HCT116 (cell line): ENCODE measurements around the gene GDPD1. TPM values are rescaled to one million over a fixed set of nuclear protein-coding genes. Genes with fewer than 3 reads are reported as not detected.

ENCODE experiments used
- ATAC-seq: fragments of 200-7000 bp; cut with Tn5 transposase; 2 replicates; pipeline ENCODE4 v1.9.1; 2020; ENCODE audit warnings: mild to moderate bottlenecking, moderate library complexity
- BruUV-seq: library from RNA; stranded (reverse); fragments of 400-500 nt; replicated peaks from 2 replicates; lab custom pipeline; 2021; lab: Mats Ljungman, UMichigan
- CTCF ChIA-PET: fragments of 300-600 bp; sonication (Branson Sonifier 250); formaldehyde crosslinking; loops from one replicate; lab custom pipeline; 2021; ENCODE audit warnings: antibody characterized with exemption; lab: Charles Lee
- POLR2A ChIA-PET: fragments of 300-600, 350-600 bp; sonication (Branson Sonifier 250); formaldehyde crosslinking; loops from one replicate; lab custom pipeline; 2021; ENCODE audit warnings: antibody characterized with exemption; lab: Charles Lee
- RAD21 ChIA-PET, 2 experiments: fragments of 300-600 bp; sonication (Branson Sonifier 250); formaldehyde crosslinking; loops; one replicate each; lab custom pipeline; 2023; ENCODE audit warnings: low total read pairs in 2 of 2; ENCODE audit not compliant: uncharacterized antibody in 2 of 2, unreplicated experiment in 2 of 2, low non-redundant PET in 1 of 2; lab: Charles Lee
- DNase-seq: peaks from one replicate; pipeline ENCODE4 v3.0.0-alpha.2; 2010; ENCODE audit warnings: low read depth, low spot score
- H2AFZ ChIP-seq: fragments of 200-600 bp; shearing (Covaris generic), sonication (generic); 2 replicates; pipeline ENCODE4 v1.6.1; 2017; ENCODE audit warnings: low read depth, mixed run types, mixed read lengths, antibody characterized with exemption, low read length; ENCODE audit not compliant: poor library complexity, severe bottlenecking
- H3K27ac ChIP-seq: 2 replicates; pipeline ENCODE4 v1.5.1; 2012; ENCODE audit warnings: low read depth, low read length
- H3K27me3 ChIP-seq: fragments of 200-600 bp; sonication (generic); 2 replicates; pipeline ENCODE4 v1.6.1; 2016; ENCODE audit warnings: mixed run types, low read length, mixed read lengths; ENCODE audit not compliant: insufficient read depth
- H3K36me3 ChIP-seq, 2 experiments: fragments of 200-500 bp in 1 of 2; fragments of 200-600 bp in 1 of 2; sonication (Bioruptor generic) in 1 of 2; sonication (generic) in 1 of 2; 2 replicates each; pipeline versions ENCODE4 v1.5.1 to v1.6.1; 2014 to 2016; ENCODE audit warnings: low read length in 2 of 2, inconsistent platforms in 1 of 2, mixed read lengths in 1 of 2, mixed run types in 1 of 2; ENCODE audit not compliant: insufficient read depth in 2 of 2, control insufficient read depth in 1 of 2
- H3K4me1 ChIP-seq, 2 experiments: fragments of 200-600 bp in 1 of 2; sonication (generic) in 1 of 2; 2 replicates each; pipeline versions ENCODE4 v1.5.1 to v1.6.1; 2012 to 2017; ENCODE audit warnings: low read length in 2 of 2, inconsistent platforms in 1 of 2, mild to moderate bottlenecking in 1 of 2, mixed read lengths in 1 of 2, mixed run types in 1 of 2, moderate library complexity in 1 of 2; ENCODE audit not compliant: insufficient read depth in 2 of 2, control insufficient read depth in 1 of 2
- H3K4me2 ChIP-seq: fragments of 200-600 bp; sonication (generic); 2 replicates; pipeline ENCODE4 v1.6.1; 2017; ENCODE audit warnings: mixed run types, low read length, mixed read lengths
- H3K4me3 ChIP-seq, 2 experiments: fragments of 200-600 bp in 1 of 2; sonication (generic) in 1 of 2; replicated peaks in 1 of 2; 2 replicates each; pipeline ENCODE4 v1.5.1; 2011 to 2016; ENCODE audit warnings: low read length in 2 of 2, control low read depth in 1 of 2, low read depth in 1 of 2, mild to moderate bottlenecking in 1 of 2, mixed read lengths in 1 of 2, mixed run types in 1 of 2
- H3K79me2 ChIP-seq: fragments of 200-600 bp; sonication (generic); 2 replicates; pipeline ENCODE4 v1.6.1; 2017; ENCODE audit warnings: mild to moderate bottlenecking, mixed run types, low read length, moderate library complexity, mixed read lengths; ENCODE audit not compliant: insufficient read depth
- H3K9ac ChIP-seq: fragments of 200-600 bp; sonication (generic); 2 replicates; pipeline ENCODE4 v1.6.1; 2016; ENCODE audit warnings: low read length, mixed read lengths
- H3K9me2 ChIP-seq: fragments of 200-600 bp; sonication (generic), shearing (Covaris generic); 2 replicates; pipeline ENCODE4 v1.6.1; 2017; ENCODE audit warnings: mixed run types, mild to moderate bottlenecking, moderate library complexity; ENCODE audit not compliant: insufficient read depth
- H3K9me3 ChIP-seq, 2 experiments: fragments of 200-500 bp in 1 of 2; fragments of 200-600 bp in 1 of 2; sonication (Bioruptor generic) in 1 of 2; sonication (generic) in 1 of 2; 2 replicates each; pipeline ENCODE4 v1.6.1; 2014 to 2017; ENCODE audit warnings: low read length in 2 of 2, mixed read lengths in 2 of 2, inconsistent platforms in 1 of 2, low read depth in 1 of 2, mild to moderate bottlenecking in 1 of 2, mixed run types in 1 of 2, moderate library complexity in 1 of 2; ENCODE audit not compliant: control insufficient read depth in 1 of 2, insufficient read depth in 1 of 2
- H4K20me1 ChIP-seq: fragments of 200-600 bp; sonication (generic), shearing (Covaris generic); 2 replicates; pipeline ENCODE4 v1.6.1; 2017; ENCODE audit warnings: mixed run types, mild to moderate bottlenecking, moderate library complexity; ENCODE audit not compliant: insufficient read depth
- ATF3 ChIP-seq: IDR thresholded peaks from 2 replicates; pipeline ENCODE4 v1.6.1; 2012
- CBX3 ChIP-seq: IDR thresholded peaks from 2 replicates; pipeline ENCODE4 v1.6.1; 2012; ENCODE audit warnings: low read depth
- CEBPB ChIP-seq: IDR thresholded peaks from 2 replicates; pipeline ENCODE4 v1.6.1; 2012; ENCODE audit warnings: low read depth
- EGR1 ChIP-seq: IDR thresholded peaks from 2 replicates; pipeline ENCODE4 v1.6.1; 2012; ENCODE audit warnings: low read depth
- ELF1 ChIP-seq: IDR thresholded peaks from 2 replicates; pipeline ENCODE4 v1.6.1; 2012; ENCODE audit warnings: low read depth, borderline replicate concordance
- EZH2phosphoT487 ChIP-seq: fragments of 200-600 bp; IDR thresholded peaks from 2 replicates; pipeline ENCODE4 v1.6.1; 2018; ENCODE audit warnings: antibody characterized with exemption, borderline replicate concordance
- JUND ChIP-seq: IDR thresholded peaks from 2 replicates; pipeline ENCODE4 v1.6.1; 2012
- POLR2A ChIP-seq: IDR thresholded peaks from 2 replicates; pipeline ENCODE4 v1.7.0; 2011; ENCODE audit warnings: borderline replicate concordance; ENCODE audit not compliant: insufficient read depth, insufficient read length; ENCODE audit errors: extremely low read depth
- POLR2AphosphoS5 ChIP-seq: IDR thresholded peaks from 2 replicates; pipeline ENCODE4 v1.6.1; 2011; ENCODE audit warnings: mild to moderate bottlenecking, low read depth, low read length, moderate library complexity
- RAD21 ChIP-seq: IDR thresholded peaks from 2 replicates; pipeline ENCODE4 v1.6.1; 2012; ENCODE audit warnings: low read depth, mild to moderate bottlenecking
- SIN3A ChIP-seq: IDR thresholded peaks from 2 replicates; pipeline ENCODE4 v1.6.1; 2012; ENCODE audit warnings: low read depth
- SP1 ChIP-seq: IDR thresholded peaks from 2 replicates; pipeline ENCODE4 v1.6.1; 2012; ENCODE audit warnings: low read depth
- SRF ChIP-seq: IDR thresholded peaks from 2 replicates; pipeline ENCODE4 v1.6.1; 2012; ENCODE audit warnings: low read depth
- TCF7L2 ChIP-seq: IDR thresholded peaks from 2 replicates; pipeline ENCODE4 v1.7.0; 2011; ENCODE audit warnings: borderline replicate concordance, inconsistent platforms; ENCODE audit not compliant: insufficient read depth, insufficient read length; ENCODE audit errors: extremely low read depth
- intact Hi-C: fragments of 100-400 bp; cut with micrococcal nuclease; formaldehyde crosslinking; loops from 2 replicates; pipeline ENCODE4 v1.10.0; 2022
- total RNA-seq: library from RNA; stranded (reverse); gene quantifications from one replicate; pipeline ENCODE4 v1.2.1, GENCODE V29; 2021; ENCODE audit not compliant: unreplicated experiment
- TF ChIP-seq, protein P1 (sequence below): IDR thresholded peaks from 2 replicates; pipeline ENCODE4 v1.6.1; 2012
- TF ChIP-seq, protein P2 (sequence below): IDR thresholded peaks from 2 replicates; pipeline ENCODE4 v1.6.1; 2012; ENCODE audit warnings: low read depth

GDPD1 gene
- total RNA-seq, 1 experiment from 2014 or later = 13.7 TPM

DNA sequence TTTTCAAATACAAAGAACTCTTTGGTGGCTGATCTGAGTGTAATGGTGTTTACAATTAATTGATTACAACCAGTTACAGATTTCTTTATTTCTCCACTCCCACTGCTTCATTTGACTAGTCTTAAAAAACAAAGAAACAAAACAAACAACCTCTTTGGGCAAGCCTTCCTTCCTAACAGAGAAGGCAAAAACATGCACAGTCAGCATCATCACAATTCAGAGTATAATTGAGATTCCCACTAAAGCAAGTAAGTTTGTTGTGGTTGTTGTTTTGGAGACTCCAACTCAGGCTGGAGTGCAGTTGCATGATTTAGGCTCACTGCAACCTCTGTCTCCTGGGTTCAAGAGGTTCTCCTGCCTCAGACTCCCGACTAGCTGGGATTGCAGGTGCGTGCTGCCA, 40.4 kb downstream of the GDPD1 start:
- no peak for DNase-seq
- Histone ChIP-seq H3K9me2 (no peaks in the 10 kb centered on the region), H3K4me2 (no peak overlapping the region), H3K79me2 (no peaks in the 10 kb centered on the region), H3K27me3 (no peaks in the 10 kb centered on the region), H3K4me1 (peaks cover 0 to 4% of the 10 kb centered on the region in 2 experiments; a peak in 1 of 4 replicates), H2AFZ (no peak overlapping the region), H3K9me3 (no peaks in the 10 kb centered on the region), H3K36me3 (no peaks in the 10 kb centered on the region), H3K9ac (no peak overlapping the region), H3K27ac (no peak overlapping the region), H4K20me1 (no peaks in the 10 kb centered on the region), H3K4me3 (no peak overlapping the region)
- intact Hi-C loops = no loop called here
- ChIA-PET POLR2A (no interaction called here), RAD21 (no interaction called here), CTCF (interaction anchor here (1.2 kb wide), 1 partner anchor 40 kb away, joined by 3 read pairs; the partner anchor contains the start of gene GDPD1)
- TF ChIP-seq, protein P1, sequence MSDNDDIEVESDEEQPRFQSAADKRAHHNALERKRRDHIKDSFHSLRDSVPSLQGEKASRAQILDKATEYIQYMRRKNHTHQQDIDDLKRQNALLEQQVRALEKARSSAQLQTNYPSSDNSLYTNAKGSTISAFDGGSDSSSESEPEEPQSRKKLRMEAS = no peak
- TF ChIP-seq RAD21 = no peak
- TF ChIP-seq JUND = no peak
- TF ChIP-seq ATF3 = no peak
- no peak for TF ChIP-seq CBX3
- TF ChIP-seq SIN3A = no peak
- no peak for TF ChIP-seq EGR1
- no peak for TF ChIP-seq EZH2phosphoT487
- TF ChIP-seq, protein P2, sequence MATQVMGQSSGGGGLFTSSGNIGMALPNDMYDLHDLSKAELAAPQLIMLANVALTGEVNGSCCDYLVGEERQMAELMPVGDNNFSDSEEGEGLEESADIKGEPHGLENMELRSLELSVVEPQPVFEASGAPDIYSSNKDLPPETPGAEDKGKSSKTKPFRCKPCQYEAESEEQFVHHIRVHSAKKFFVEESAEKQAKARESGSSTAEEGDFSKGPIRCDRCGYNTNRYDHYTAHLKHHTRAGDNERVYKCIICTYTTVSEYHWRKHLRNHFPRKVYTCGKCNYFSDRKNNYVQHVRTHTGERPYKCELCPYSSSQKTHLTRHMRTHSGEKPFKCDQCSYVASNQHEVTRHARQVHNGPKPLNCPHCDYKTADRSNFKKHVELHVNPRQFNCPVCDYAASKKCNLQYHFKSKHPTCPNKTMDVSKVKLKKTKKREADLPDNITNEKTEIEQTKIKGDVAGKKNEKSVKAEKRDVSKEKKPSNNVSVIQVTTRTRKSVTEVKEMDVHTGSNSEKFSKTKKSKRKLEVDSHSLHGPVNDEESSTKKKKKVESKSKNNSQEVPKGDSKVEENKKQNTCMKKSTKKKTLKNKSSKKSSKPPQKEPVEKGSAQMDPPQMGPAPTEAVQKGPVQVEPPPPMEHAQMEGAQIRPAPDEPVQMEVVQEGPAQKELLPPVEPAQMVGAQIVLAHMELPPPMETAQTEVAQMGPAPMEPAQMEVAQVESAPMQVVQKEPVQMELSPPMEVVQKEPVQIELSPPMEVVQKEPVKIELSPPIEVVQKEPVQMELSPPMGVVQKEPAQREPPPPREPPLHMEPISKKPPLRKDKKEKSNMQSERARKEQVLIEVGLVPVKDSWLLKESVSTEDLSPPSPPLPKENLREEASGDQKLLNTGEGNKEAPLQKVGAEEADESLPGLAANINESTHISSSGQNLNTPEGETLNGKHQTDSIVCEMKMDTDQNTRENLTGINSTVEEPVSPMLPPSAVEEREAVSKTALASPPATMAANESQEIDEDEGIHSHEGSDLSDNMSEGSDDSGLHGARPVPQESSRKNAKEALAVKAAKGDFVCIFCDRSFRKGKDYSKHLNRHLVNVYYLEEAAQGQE = no peak
- no peak for TF ChIP-seq CEBPB
- no peak for TF ChIP-seq POLR2AphosphoS5
- no peak for TF ChIP-seq SRF
- no peak for TF ChIP-seq TCF7L2
- TF ChIP-seq SP1 = no peak
- TF ChIP-seq ELF1 = no peak
- TF ChIP-seq POLR2A = no peak
- no peak for ATAC-seq
- BruUV-seq = no TSS peak
